IPS-18c (cell line): ENCODE data around the gene MCM3.

Experiments used
- H3K4me3 ChIP-seq: 2 replicates; pipeline ENCODE4 v1.7.0; 2013; ENCODE audit warnings: low read depth, mild to moderate bottlenecking, low read length, moderate library complexity; ENCODE audit not compliant: insufficient read depth
- H3K9me3 ChIP-seq: one replicate; pipeline ENCODE4 v1.6.1; 2013; ENCODE audit warnings: mild to moderate bottlenecking, low read length, moderate library complexity; ENCODE audit not compliant: control insufficient read depth, insufficient read depth

MCM3 gene

DNA sequence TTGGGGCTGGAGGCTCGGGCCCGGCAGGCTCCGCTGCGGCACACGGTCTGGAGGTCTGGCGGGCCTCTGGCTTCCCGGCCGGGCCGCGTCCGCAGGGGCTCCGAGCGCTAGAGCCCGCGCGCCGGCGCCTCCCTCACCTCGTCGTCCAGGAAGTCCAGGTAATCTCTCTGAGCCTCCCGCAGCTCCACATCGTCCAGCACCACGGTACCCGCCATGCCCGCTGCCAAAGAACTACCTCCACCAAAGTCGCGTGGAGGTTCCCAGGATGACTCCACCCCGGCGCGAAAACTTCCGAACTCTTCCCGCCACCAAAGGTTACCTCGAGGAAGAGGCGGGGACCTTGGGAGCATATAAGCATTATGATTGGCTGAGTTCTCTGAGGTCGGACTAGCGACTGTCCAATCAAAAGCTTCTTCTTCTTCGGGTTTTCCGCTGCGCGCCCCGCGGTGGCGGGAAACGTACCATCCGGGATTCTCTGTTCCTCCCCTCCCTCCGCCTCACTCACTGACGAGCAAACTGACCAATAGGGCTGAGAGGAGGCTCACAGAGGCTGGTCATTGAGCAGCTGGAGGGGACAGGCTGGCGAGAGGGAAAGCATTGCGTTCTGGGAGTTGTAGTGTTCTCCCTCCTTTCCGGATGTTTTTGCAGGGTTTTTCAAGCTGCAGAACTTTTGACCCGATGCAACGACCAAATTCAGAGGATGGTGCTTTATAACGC is at the start of gene MCM3:
TSS of gene MCM3 (minus strand) at position 283 of the 717 bp plus-strand sequence. CDS start at position 215, 68 bp downstream.
- H3K4me3 ChIP-seq, result peak within 1 kb of the TSS; percentile 75

DNA sequence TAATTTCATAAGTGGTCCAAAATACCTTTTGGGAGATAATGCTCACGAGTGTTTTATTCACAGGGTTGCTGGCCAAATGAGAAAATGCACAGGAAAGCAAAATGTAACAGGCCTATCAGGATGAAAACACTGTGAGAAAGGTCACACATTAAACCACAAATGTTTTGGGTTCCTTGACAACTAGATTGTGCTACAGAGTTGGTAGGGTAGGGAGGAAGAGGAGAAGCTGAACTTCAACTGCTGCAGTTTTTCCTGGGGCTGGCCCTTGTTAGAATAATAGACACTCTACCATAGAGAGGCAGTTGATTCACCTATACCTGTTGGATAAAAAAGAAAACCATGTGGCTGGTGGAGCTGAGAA is 49.3 kb upstream of the MCM3 start:
- H3K4me3 ChIP-seq, result no peak overlapping the region
- H3K9me3 ChIP-seq, result no peaks in the 10 kb centered on the region

More for the DNA sequence above, at the start of gene MCM3:
- no peaks in the 10 kb centered on the region for H3K9me3 ChIP-seq

DNA sequence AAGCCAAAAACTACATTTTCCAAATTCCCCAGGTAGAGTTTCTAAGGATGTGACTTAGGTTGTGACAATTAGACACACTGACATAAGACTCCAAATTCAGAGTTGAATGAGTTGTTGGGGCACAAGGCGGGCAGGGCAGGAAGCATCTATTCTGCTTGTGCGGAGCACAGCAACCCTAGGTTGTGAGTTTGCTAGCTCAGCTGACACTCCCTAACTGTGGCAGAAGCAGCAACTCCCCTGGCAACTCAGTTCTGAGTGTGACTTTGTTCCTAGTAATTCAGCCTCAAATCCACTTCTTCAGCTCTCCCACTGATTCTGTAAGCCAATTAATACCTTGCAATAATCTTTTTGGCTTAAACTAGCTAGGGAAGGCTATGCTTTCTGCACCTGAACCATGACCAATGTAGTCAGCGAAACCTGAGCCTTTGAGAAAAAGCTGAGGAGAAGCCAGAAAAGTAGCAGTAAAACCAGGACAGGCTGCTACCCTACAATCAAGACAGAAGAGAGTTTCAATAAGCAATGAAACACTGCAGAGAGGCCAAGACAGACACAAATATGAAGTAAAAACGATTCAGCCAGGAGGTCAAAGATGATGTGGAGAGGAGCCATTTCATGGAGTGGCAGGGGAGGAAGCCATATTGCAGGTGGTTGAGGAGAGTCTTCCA is 47.4 kb upstream of the MCM3 start:
- Histone ChIP-seq H3K9me3 (no peaks in the 10 kb centered on the region), H3K4me3 (no peak overlapping the region)

GRCh38 chr6:52330470-52330869 is 45.9 kb upstream of the MCM3 start:
- no peaks in the 10 kb centered on the region for H3K9me3 ChIP-seq
- no peak overlapping the region for H3K4me3 ChIP-seq

DNA sequence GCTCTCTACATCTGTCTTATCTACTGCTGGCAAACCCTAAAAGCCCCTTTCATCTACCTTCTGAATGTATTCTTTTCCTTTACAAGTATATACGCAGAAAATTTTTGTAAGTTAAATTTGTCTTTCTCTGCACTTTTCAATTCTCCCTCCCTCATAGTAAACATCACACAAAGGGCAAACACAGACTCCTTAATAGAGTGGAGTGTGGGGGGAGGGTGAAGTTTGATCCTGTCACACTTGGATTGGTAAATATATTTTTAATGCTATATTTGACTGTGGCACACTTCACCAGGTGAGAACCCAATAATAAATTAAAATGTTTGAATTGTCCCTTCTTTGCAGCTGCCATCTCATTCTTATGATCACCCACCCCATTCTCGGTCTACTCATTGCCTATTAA is 44.2 kb upstream of the MCM3 start:
- H3K9me3 ChIP-seq, result no peaks in the 10 kb centered on the region
- H3K4me3 ChIP-seq, result no peak overlapping the region

DNA sequence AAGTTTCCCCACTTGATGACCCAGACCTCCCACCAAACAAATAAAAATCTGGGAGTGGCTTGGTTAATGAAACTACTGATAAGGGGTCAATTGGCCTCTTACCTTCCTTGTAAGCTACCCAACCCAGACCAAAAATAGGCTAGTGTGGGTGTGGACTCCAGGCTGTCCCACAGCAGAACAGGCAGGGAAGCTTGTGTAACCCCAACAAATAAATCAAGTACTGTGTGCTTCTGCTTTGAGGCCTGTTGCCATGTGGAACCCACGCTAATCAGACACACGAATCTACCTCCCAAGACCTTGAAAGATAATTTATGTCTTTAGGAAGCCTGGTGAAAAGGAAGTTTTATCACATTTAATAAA is 43.7 kb upstream of the MCM3 start:
- H3K9me3 ChIP-seq, result no peaks in the 10 kb centered on the region
- no peak overlapping the region for H3K4me3 ChIP-seq

DNA sequence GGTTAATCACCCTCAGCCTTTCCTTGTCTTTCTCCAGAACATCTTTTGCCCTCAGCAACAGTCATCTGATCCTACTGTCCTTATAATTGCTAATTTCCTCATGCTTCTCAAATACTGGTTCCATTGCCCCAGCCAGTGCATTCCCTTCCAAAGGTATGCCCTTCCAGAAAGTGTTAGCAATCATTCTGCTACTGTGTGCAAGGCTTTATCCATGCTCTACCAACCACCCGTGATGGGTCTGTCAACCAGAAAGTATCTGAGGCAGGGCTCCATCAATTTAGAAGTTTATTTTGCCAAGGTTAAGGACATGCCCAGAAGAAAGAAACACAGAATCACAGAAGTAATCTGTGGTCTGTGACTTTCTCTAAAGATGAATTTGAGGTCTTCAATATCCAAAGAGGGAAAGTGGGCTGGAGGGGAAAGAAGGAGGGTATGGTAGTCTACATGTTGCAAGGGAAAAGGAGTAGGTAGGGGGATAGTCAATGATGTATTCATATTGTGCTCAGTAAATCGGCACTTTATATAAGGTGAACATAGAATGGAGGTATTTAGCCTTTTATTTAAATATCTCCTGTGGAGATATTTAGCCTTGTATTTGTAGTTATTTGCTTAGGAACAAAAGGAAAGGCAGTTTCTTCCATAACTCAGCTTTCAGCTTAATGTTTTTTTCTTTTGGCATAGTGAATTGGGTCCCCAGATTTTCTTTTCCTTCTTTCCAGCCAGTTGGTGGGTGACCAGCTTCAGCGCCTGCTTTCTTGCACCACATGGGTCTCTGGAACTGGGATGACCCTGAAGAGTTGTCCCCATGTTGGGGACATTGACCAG is 42.2 kb upstream of the MCM3 start:
- H3K9me3 ChIP-seq, result no peaks in the 10 kb centered on the region
- H3K4me3 ChIP-seq, result no peak overlapping the region

GRCh38 chr6:52325695-52326471 is 41.3 kb upstream of the MCM3 start:
- H3K9me3 ChIP-seq, result no peaks in the 10 kb centered on the region
- H3K4me3 ChIP-seq, result no peak overlapping the region

GRCh38 chr6:52324189-52324588 is 39.6 kb upstream of the MCM3 start:
- Histone ChIP-seq H3K9me3 (no peaks in the 10 kb centered on the region), H3K4me3 (no peak overlapping the region)

DNA sequence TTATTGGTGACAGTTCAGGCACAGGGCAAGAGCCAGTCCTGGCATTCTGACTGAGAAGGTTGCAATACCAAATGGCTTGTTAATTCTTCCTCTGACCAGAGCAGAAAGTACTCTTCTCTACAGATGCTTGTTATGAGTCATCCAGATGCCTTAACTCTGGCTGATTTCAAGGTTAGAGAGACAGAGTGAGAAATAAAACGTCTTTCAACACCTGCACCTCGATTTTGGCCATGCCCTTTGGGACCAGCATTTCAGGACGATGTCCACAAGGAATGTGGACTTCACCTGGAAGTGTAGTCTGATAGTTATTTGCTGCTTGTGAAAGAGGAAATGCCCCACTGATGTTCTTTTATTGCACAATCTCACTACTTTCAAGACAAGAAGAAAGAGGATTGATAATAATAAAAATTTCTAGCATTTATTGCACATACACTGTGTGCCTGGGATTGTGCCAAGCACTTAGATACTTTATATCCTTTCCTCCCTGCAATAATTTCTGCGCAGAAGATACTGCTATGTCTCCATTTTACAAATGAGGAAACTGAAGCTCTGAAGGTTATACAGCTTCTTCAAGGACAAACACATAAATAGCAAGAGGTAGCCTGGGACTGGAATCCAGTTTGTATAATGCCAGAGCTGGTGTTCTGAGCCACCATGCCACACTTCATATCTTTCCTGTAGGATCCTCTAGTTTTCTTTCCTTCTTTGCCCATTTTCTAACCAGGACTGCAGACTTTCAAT is 33.5 kb upstream of the MCM3 start:
- Histone ChIP-seq H3K4me3 (no peak overlapping the region), H3K9me3 (no peaks in the 10 kb centered on the region)

DNA sequence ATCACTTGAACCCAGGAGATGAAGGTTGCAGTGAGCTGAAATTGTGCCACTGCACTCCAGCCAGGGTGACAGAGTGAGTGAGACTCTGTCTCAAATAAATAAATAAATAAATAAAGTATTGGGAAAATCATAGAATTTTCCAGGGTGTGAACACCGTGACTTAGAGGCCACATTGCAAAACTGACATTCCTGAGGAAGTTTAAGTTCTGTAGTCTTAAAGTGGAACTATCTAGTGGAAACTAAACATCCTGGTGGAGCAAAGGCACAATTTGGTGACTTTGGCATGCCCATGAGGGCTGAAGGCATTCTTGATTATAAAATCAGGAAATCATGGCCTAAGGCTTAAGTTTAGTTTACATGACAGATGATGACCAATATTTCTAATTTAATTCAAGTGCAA is 32.7 kb upstream of the MCM3 start:
- Histone ChIP-seq H3K9me3 (no peaks in the 10 kb centered on the region), H3K4me3 (no peak overlapping the region)

- Histone ChIP-seq H3K4me3 (no peak overlapping the region), H3K9me3 (no peaks in the 10 kb centered on the region)
These were observed 30.2 kb upstream of the MCM3 start for GRCh38 chr6:52314752-52315151.

DNA sequence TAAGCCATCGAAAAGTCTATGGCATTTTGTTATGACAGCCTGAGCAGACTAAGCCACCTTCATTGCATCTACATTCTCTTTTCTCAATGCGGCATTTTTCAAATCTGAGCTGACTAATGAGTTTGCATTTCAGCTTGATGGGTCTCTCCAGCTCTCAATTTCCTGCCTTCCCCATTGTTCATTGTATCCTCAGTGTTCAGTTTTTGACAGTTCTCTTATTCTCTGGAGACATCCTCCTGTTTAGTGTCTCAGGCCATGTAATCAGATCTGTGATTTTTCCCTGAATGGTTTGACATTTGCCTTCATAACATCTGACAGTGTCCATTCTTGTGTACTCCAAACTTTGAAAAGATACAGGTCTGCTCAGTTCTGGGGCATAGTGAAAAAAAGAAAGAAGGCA is 27.9 kb upstream of the MCM3 start:
- no peaks in the 10 kb centered on the region for H3K9me3 ChIP-seq

DNA sequence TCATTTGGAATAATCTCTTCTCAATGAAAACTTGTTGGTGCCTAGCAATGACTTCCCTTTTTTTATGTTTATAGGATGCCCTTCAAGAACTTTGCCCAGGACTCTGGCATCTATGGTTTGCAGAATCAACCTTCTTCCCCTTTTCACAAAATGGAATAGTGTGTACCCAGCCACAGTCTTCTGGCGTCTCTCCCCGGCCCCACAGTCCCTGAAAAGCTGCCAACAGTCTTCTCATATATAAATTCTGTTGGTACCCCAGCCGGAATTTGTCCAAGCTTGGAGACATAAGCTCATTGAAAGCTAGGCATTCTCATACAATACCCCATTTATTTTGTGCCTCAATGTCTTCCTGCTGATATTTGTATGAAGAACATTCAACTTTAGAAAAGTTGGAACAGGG is 26.4 kb upstream of the MCM3 start:
- H3K9me3 ChIP-seq, result no peaks in the 10 kb centered on the region
- H3K4me3 ChIP-seq, result no peak overlapping the region

More for the DNA sequence above, 27.9 kb upstream of the MCM3 start:
- H3K4me3 ChIP-seq, result no peak overlapping the region

DNA sequence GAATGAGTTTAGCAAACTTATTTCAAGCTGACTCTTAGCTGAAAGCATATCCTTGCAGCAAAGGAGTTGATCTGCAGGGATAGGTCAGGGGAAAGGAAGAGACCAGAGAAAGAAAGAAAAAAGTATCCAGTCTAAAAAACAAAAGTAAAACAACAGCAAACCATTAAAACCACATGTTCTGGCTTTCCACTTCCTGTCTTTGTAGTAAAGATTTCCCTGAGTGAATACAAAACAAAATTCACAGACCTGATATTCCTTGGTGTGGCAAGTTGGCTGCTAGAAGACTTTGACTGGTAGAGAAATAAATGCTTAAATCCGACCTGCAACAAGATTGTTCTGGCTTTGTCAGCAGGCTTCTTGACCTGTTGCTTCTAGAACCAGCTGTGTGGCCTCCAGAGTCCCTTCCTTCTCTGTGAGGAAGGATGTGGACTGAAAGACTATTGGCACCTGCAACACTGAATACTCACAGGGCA is 23.4 kb upstream of the MCM3 start:
- Histone ChIP-seq H3K9me3 (no peaks in the 10 kb centered on the region), H3K4me3 (no peak overlapping the region)

DNA sequence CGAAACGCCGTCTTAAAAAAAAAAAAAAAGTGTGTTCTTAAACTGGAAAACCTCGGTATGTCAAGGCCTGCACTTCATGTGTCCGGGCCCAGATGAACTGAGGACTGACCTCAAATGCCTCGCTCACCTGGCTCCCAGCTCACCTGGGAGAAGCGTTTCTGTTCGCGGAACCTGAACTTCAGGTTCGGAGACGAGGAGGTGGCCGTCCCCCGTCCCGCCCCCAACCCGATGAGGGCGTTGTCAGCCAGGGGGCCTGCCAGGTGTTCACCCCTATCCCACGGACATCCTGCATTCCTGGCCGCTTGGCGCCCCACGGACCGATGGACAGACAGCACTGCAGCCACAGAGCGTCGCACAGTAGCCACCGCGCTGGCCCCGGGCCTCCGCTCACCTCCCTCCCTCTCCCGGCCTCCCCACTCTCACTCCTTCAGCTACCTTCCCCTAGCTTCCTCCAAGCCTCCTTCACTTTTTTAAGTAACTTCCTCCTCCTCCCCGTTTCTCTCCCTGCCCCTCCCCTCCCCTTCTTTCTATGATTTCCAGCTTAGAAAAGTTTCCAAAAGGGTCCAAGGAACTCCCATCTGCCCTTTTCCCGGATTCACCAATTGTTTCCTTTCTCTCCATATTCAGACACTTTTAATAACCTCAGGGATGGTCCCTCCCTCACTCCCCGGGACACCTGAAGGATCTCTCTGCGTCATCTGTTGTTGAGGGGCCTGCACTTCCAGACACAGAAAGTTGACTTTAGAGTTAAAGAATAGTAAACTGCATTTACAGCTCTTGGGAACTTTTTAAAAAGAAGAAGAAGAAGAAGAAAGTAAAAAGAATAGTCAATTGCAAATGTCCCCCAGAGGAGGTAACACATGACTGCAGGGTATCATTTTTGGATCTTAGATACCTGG is 22.7 kb upstream of the MCM3 start:
- Histone ChIP-seq H3K4me3 (peak overlapping the region; percentile 45; the same call in 1 of the 2 replicates), H3K9me3 (no peaks in the 10 kb centered on the region)
